Measurements from ENCODE around the gene EPN2.

The EPN2 gene

GRCh38 chr17:19299214-19299747 lies 62.1 kb downstream of the EPN2 start:
- Histone ChIP-seq H3K4me3 (ENCODE audit: low read length) (no peak overlapping the region), H3K27ac (ENCODE audit: low read length) (no peak overlapping the region)

GRCh38 chr17:19299866-19300265 lies 62.7 kb downstream of the EPN2 start:
- Histone ChIP-seq H3K4me1 (ENCODE audit: insufficient read depth, low read length) (no peaks in the 10 kb centered on the region), H3K27ac (ENCODE audit: low read length) (no peak overlapping the region), H3K27me3 (ENCODE audit: insufficient read depth, low read length) (no peaks in the 10 kb centered on the region), H3K4me3 (ENCODE audit: low read length) (no peak overlapping the region), H3K9ac (ENCODE audit: low read depth, low read length) (no peak overlapping the region), H3K36me3 (ENCODE audit: insufficient read depth, low read depth, low read length) (no peaks in the 10 kb centered on the region), H3K9me3 (ENCODE audit: insufficient read depth, low read depth, low read length) (no peaks in the 10 kb centered on the region)

More at GRCh38 chr17:19299214-19299747, 62.1 kb downstream of the EPN2 start:
- no peaks in the 10 kb centered on the region for H3K36me3 ChIP-seq (ENCODE audit: insufficient read depth, low read depth, low read length)
- H3K4me1 ChIP-seq (ENCODE audit: insufficient read depth, low read length), result no peaks in the 10 kb centered on the region
- no peaks in the 10 kb centered on the region for H3K9me3 ChIP-seq (ENCODE audit: insufficient read depth, low read depth, low read length)
- no peak overlapping the region for H3K9ac ChIP-seq (ENCODE audit: low read depth, low read length)
- H3K27me3 ChIP-seq (ENCODE audit: insufficient read depth, low read length), result no peaks in the 10 kb centered on the region

- H3K9ac ChIP-seq (ENCODE audit: low read depth, low read length), result no peak overlapping the region
- H3K27ac ChIP-seq (ENCODE audit: low read length), result no peak overlapping the region
- H3K9me3 ChIP-seq (ENCODE audit: insufficient read depth, low read depth, low read length), result no peaks in the 10 kb centered on the region
- H3K27me3 ChIP-seq (ENCODE audit: insufficient read depth, low read length), result no peaks in the 10 kb centered on the region
- no peak overlapping the region for H3K4me3 ChIP-seq (ENCODE audit: low read length)
- peaks cover 3% of the 10 kb centered on the region; the same call in 1 of the 2 replicates for H3K36me3 ChIP-seq (ENCODE audit: insufficient read depth, low read depth, low read length)
- H3K4me1 ChIP-seq (ENCODE audit: insufficient read depth, low read length), result no peaks in the 10 kb centered on the region
Observed at GRCh38 chr17:19301274-19301951, 64.2 kb downstream of the EPN2 start.

- no peak overlapping the region for H3K27ac ChIP-seq (ENCODE audit: low read length)
- no peaks in the 10 kb centered on the region for H3K4me1 ChIP-seq (ENCODE audit: insufficient read depth, low read length)
- no peaks in the 10 kb centered on the region for H3K27me3 ChIP-seq (ENCODE audit: insufficient read depth, low read length)
Observed at GRCh38 chr17:19301973-19302372, 64.8 kb downstream of the EPN2 start.

GRCh38 chr17:19302791-19303331 lies 65.7 kb downstream of the EPN2 start:
- H3K27ac ChIP-seq (ENCODE audit: low read length), result no peak overlapping the region

More at GRCh38 chr17:19301973-19302372, 64.8 kb downstream of the EPN2 start:
- H3K9ac ChIP-seq (ENCODE audit: low read depth, low read length), result no peak overlapping the region
- H3K36me3 ChIP-seq (ENCODE audit: insufficient read depth, low read depth, low read length), result peaks cover 4% of the 10 kb centered on the region; the same call in 1 of the 2 replicates
- H3K4me3 ChIP-seq (ENCODE audit: low read length), result no peak overlapping the region
- no peaks in the 10 kb centered on the region for H3K9me3 ChIP-seq (ENCODE audit: insufficient read depth, low read depth, low read length)

GRCh38 chr17:19303367-19303776 lies 66.2 kb downstream of the EPN2 start:
- Histone ChIP-seq H3K4me1 (ENCODE audit: insufficient read depth, low read length) (no peaks in the 10 kb centered on the region), H3K9me3 (ENCODE audit: insufficient read depth, low read depth, low read length) (no peaks in the 10 kb centered on the region), H3K4me3 (ENCODE audit: low read length) (no peak overlapping the region), H3K27ac (ENCODE audit: low read length) (no peak overlapping the region), H3K27me3 (ENCODE audit: insufficient read depth, low read length) (no peaks in the 10 kb centered on the region), H3K36me3 (ENCODE audit: insufficient read depth, low read depth, low read length) (peaks cover 4% of the 10 kb centered on the region; the same call in 1 of the 2 replicates), H3K9ac (ENCODE audit: low read depth, low read length) (no peak overlapping the region)

More at GRCh38 chr17:19302791-19303331, 65.7 kb downstream of the EPN2 start:
- Histone ChIP-seq H3K9me3 (ENCODE audit: insufficient read depth, low read depth, low read length) (no peaks in the 10 kb centered on the region), H3K36me3 (ENCODE audit: insufficient read depth, low read depth, low read length) (peaks cover 4% of the 10 kb centered on the region; the same call in 1 of the 2 replicates), H3K9ac (ENCODE audit: low read depth, low read length) (no peak overlapping the region), H3K27me3 (ENCODE audit: insufficient read depth, low read length) (no peaks in the 10 kb centered on the region), H3K4me3 (ENCODE audit: low read length) (no peak overlapping the region), H3K4me1 (ENCODE audit: insufficient read depth, low read length) (no peaks in the 10 kb centered on the region)

GRCh38 chr17:19304209-19304608 lies 67.0 kb downstream of the EPN2 start:
- H3K36me3 ChIP-seq (ENCODE audit: insufficient read depth, low read depth, low read length), result peaks cover 4% of the 10 kb centered on the region; the same call in 1 of the 2 replicates
- no peaks in the 10 kb centered on the region for H3K27me3 ChIP-seq (ENCODE audit: insufficient read depth, low read length)
- no peaks in the 10 kb centered on the region for H3K4me1 ChIP-seq (ENCODE audit: insufficient read depth, low read length)
- no peak overlapping the region for H3K9ac ChIP-seq (ENCODE audit: low read depth, low read length)
- H3K4me3 ChIP-seq (ENCODE audit: low read length), result no peak overlapping the region
- no peak overlapping the region for H3K27ac ChIP-seq (ENCODE audit: low read length)
- H3K9me3 ChIP-seq (ENCODE audit: insufficient read depth, low read depth, low read length), result no peaks in the 10 kb centered on the region

- H3K4me1 ChIP-seq (ENCODE audit: insufficient read depth, low read length), result peaks cover under 1% of the 10 kb centered on the region; the same call in 1 of the 2 replicates
- H3K36me3 ChIP-seq (ENCODE audit: insufficient read depth, low read depth, low read length), result peaks cover 6% of the 10 kb centered on the region; the same call in 1 of the 2 replicates
- no peak overlapping the region for H3K9ac ChIP-seq (ENCODE audit: low read depth, low read length)
- no peak overlapping the region for H3K27ac ChIP-seq (ENCODE audit: low read length)
- no peaks in the 10 kb centered on the region for H3K9me3 ChIP-seq (ENCODE audit: insufficient read depth, low read depth, low read length)
- H3K4me3 ChIP-seq (ENCODE audit: low read length), result no peak overlapping the region
- H3K27me3 ChIP-seq (ENCODE audit: insufficient read depth, low read length), result no peaks in the 10 kb centered on the region
Observed at GRCh38 chr17:19304751-19305150, 67.6 kb downstream of the EPN2 start.

GRCh38 chr17:19305256-19305655 lies 68.1 kb downstream of the EPN2 start:
- Histone ChIP-seq H3K9ac (ENCODE audit: low read depth, low read length) (no peak overlapping the region), H3K27ac (ENCODE audit: low read length) (no peak overlapping the region), H3K36me3 (ENCODE audit: insufficient read depth, low read depth, low read length) (peaks cover 11% of the 10 kb centered on the region; the same call in 1 of the 2 replicates), H3K9me3 (ENCODE audit: insufficient read depth, low read depth, low read length) (no peaks in the 10 kb centered on the region), H3K4me1 (ENCODE audit: insufficient read depth, low read length) (peaks cover 5% of the 10 kb centered on the region; the same call in 1 of the 2 replicates), H3K4me3 (ENCODE audit: low read length) (no peak overlapping the region), H3K27me3 (ENCODE audit: insufficient read depth, low read length) (no peaks in the 10 kb centered on the region)

- H3K4me3 ChIP-seq (ENCODE audit: low read length), result no peak overlapping the region
- H3K36me3 ChIP-seq (ENCODE audit: insufficient read depth, low read depth, low read length), result peaks cover 12% of the 10 kb centered on the region; the same call in 1 of the 2 replicates
- H3K9me3 ChIP-seq (ENCODE audit: insufficient read depth, low read depth, low read length), result no peaks in the 10 kb centered on the region
- peaks cover 5% of the 10 kb centered on the region; the same call in 1 of the 2 replicates for H3K4me1 ChIP-seq (ENCODE audit: insufficient read depth, low read length)
- no peak overlapping the region for H3K9ac ChIP-seq (ENCODE audit: low read depth, low read length)
- H3K27me3 ChIP-seq (ENCODE audit: insufficient read depth, low read length), result no peaks in the 10 kb centered on the region
- H3K27ac ChIP-seq (ENCODE audit: low read length), result no peak overlapping the region
Observed at GRCh38 chr17:19305761-19306159, 68.6 kb downstream of the EPN2 start.

- Histone ChIP-seq H3K27me3 (ENCODE audit: insufficient read depth, low read length) (no peaks in the 10 kb centered on the region), H3K4me1 (ENCODE audit: insufficient read depth, low read length) (peaks cover 5% of the 10 kb centered on the region; the same call in 1 of the 2 replicates), H3K36me3 (ENCODE audit: insufficient read depth, low read depth, low read length) (peaks cover 16% of the 10 kb centered on the region; the same call in 1 of the 2 replicates), H3K27ac (ENCODE audit: low read length) (no peak overlapping the region), H3K4me3 (ENCODE audit: low read length) (no peak overlapping the region), H3K9me3 (ENCODE audit: insufficient read depth, low read depth, low read length) (no peaks in the 10 kb centered on the region), H3K9ac (ENCODE audit: low read depth, low read length) (no peak overlapping the region)
Observed at GRCh38 chr17:19306160-19307111, 69.3 kb downstream of the EPN2 start.
